SU-DHL-6 (cell line): ENCODE results near the gene TMEM62.
"Not testable (repeated sequence)": the region's sequence is repeated elsewhere in the genome, so short reads cannot be mapped to it uniquely, and the experiment has no call there.

Experiments used
- H2AFZ ChIP-seq: fragments of 200-600 bp; sonication (generic); 2 replicates; pipeline ENCODE4 v1.6.1; 2014; ENCODE audit warnings: low read depth, mild to moderate bottlenecking, moderate library complexity, mixed read lengths, antibody characterized with exemption, low read length; ENCODE audit not compliant: severe bottlenecking
- H3F3A ChIP-seq: fragments of 200-600 bp; shearing (Covaris generic); 2 replicates; pipeline ENCODE4 v1.6.0; 2016; ENCODE audit warnings: antibody characterized with exemption, mild to moderate bottlenecking; ENCODE audit not compliant: insufficient read depth
- H3K27ac ChIP-seq: fragments of 200-600 bp; sonication (generic); 2 replicates; pipeline ENCODE4 v1.5.1; 2016; ENCODE audit warnings: low read depth, mild to moderate bottlenecking, low read length, moderate library complexity, mixed read lengths
- H3K27me3 ChIP-seq: fragments of 200-600 bp; sonication (generic), shearing (Covaris generic); 2 replicates; pipeline ENCODE4 v1.6.0; 2014; ENCODE audit warnings: mild to moderate bottlenecking, low read length
- H3K36me3 ChIP-seq: fragments of 200-600 bp; sonication (generic); 2 replicates; pipeline ENCODE4 v1.6.1; 2014; ENCODE audit warnings: mild to moderate bottlenecking, low read length, mixed read lengths
- H3K4me2 ChIP-seq: fragments of 300-600, 200-600 bp; shearing (Covaris generic), sonication (generic); 2 replicates; pipeline ENCODE4 v1.6.0; 2014; ENCODE audit warnings: low read length, low read depth, mild to moderate bottlenecking; ENCODE audit not compliant: poor library complexity, severe bottlenecking
- H3K4me3 ChIP-seq: fragments of 200-600 bp; sonication (generic); 2 replicates; pipeline ENCODE4 v1.5.1; 2014; ENCODE audit warnings: antibody characterized with exemption, low read length, mild to moderate bottlenecking, mixed read lengths; ENCODE audit not compliant: insufficient read depth, poor library complexity, severe bottlenecking
- H3K79me2 ChIP-seq: fragments of 200-600 bp; sonication (generic); 2 replicates; pipeline ENCODE4 v1.6.1; 2014; ENCODE audit warnings: mild to moderate bottlenecking, low read length, moderate library complexity; ENCODE audit not compliant: insufficient read depth
- H3K9ac ChIP-seq: fragments of 200-600 bp; sonication (generic); 2 replicates; pipeline ENCODE4 v1.7.0; 2014; ENCODE audit warnings: mild to moderate bottlenecking, low read length
- H3K9me2 ChIP-seq: fragments of 200-600 bp; sonication (generic); replicated peaks from 2 replicates; pipeline ENCODE4 v1.6.1; 2014; ENCODE audit warnings: low read length; ENCODE audit not compliant: insufficient read depth
- H3K9me3 ChIP-seq: fragments of 200-600 bp; sonication (generic); 2 replicates; pipeline ENCODE4 v1.6.1; 2014; ENCODE audit warnings: low read length, mixed read lengths; ENCODE audit not compliant: insufficient read depth
- H4K20me1 ChIP-seq: fragments of 200-600 bp; sonication (generic); 2 replicates; pipeline ENCODE4 v1.6.1; 2014; ENCODE audit warnings: low read depth, mild to moderate bottlenecking, antibody characterized with exemption, low read length, moderate library complexity, mixed read lengths
- EZH2phosphoT487 ChIP-seq: fragments of 200-600 bp; sonication (generic), shearing (Covaris generic); conservative IDR thresholded peaks from 2 replicates; pipeline ENCODE4 v1.6.1; 2018; ENCODE audit warnings: mild to moderate bottlenecking, antibody characterized with exemption, low read length, moderate library complexity, mixed read lengths
- TF ChIP-seq, protein P1 (sequence below): fragments of 200-600 bp; sonication (generic); IDR thresholded peaks from one replicate; pipeline ENCODE4 v1.5.1; 2017; ENCODE audit warnings: antibody characterized with exemption, mild to moderate bottlenecking, low read length, moderate library complexity; ENCODE audit not compliant: insufficient read depth, poor library complexity, severe bottlenecking

The TMEM62 gene

DNA sequence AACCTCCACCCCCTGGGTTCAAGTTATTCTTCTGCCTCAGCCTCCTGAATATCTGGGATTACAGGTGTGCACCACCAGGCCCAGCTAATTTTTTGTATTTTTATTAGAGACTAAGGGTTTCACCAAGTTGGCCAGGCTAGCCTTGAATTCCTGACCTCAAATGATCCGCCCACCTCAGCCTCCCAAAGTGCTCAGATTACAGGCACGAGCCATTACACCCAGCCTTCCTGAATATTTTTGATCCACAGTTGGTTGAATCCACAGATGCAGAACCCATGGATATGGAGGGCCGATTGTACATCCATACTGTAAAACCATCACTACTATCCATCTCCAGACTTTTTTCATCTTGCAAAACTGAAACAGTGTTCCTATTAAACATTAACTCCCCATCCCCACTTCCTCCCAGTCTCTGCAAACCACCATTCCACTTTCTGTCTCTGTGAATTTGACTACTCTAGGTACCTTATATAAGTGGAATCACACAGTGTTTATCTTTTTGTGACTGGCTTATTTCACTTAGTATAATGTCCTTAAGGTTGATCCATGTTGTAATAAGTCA, 8.2 kb upstream of the TMEM62 start:
- H3K79me2 ChIP-seq = no peaks in the 10 kb centered on the region
- no peaks in the 10 kb centered on the region for H3K36me3 ChIP-seq
- H3K27ac ChIP-seq = no peak overlapping the region

DNA sequence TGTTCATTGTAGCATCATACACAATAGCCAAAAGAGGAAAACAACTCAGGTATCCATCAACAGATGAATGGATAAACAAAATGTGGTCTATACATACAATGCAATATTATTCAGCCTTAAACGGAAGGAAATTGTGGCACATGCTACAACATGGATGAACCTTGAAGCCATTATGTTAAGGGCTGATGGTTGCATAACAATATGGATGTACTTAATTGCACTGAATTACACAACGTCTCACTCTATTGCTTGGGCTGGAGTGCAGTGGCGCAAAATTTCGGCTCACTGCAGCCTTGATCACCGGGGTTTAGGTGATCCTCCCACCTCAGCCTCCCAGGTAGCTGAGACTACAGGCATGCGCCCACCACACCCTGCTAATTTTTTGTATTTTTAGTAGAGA, 7.0 kb upstream of the TMEM62 start:
- Histone ChIP-seq H3K27me3 (no peaks in the 10 kb centered on the region), H3K27ac (no peak overlapping the region), H3F3A (no peaks in the 10 kb centered on the region), H3K9ac (no peak overlapping the region), H3K9me3 (no peaks in the 10 kb centered on the region), H3K9me2 (no peaks in the 10 kb centered on the region), H2AFZ (no peak overlapping the region), H3K36me3 (no peaks in the 10 kb centered on the region), H3K4me3 (no peak overlapping the region), H4K20me1 (no peaks in the 10 kb centered on the region), H3K4me2 (no peak overlapping the region), H3K79me2 (no peaks in the 10 kb centered on the region)
- TF ChIP-seq, protein P1, sequence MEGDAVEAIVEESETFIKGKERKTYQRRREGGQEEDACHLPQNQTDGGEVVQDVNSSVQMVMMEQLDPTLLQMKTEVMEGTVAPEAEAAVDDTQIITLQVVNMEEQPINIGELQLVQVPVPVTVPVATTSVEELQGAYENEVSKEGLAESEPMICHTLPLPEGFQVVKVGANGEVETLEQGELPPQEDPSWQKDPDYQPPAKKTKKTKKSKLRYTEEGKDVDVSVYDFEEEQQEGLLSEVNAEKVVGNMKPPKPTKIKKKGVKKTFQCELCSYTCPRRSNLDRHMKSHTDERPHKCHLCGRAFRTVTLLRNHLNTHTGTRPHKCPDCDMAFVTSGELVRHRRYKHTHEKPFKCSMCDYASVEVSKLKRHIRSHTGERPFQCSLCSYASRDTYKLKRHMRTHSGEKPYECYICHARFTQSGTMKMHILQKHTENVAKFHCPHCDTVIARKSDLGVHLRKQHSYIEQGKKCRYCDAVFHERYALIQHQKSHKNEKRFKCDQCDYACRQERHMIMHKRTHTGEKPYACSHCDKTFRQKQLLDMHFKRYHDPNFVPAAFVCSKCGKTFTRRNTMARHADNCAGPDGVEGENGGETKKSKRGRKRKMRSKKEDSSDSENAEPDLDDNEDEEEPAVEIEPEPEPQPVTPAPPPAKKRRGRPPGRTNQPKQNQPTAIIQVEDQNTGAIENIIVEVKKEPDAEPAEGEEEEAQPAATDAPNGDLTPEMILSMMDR = no peak
- no peak for TF ChIP-seq EZH2phosphoT487

More for the DNA sequence above, 8.2 kb upstream of the TMEM62 start:
- H3K9me3 ChIP-seq = no peaks in the 10 kb centered on the region
- H3F3A ChIP-seq = no peaks in the 10 kb centered on the region
- no peak overlapping the region for H2AFZ ChIP-seq
- no peak overlapping the region for H3K4me3 ChIP-seq
- no peak overlapping the region for H3K9ac ChIP-seq
- no peak overlapping the region for H3K4me2 ChIP-seq
- no peaks in the 10 kb centered on the region for H3K9me2 ChIP-seq
- no peaks in the 10 kb centered on the region for H3K27me3 ChIP-seq
- TF ChIP-seq, protein P1 = no peak
- H4K20me1 ChIP-seq = no peaks in the 10 kb centered on the region

DNA sequence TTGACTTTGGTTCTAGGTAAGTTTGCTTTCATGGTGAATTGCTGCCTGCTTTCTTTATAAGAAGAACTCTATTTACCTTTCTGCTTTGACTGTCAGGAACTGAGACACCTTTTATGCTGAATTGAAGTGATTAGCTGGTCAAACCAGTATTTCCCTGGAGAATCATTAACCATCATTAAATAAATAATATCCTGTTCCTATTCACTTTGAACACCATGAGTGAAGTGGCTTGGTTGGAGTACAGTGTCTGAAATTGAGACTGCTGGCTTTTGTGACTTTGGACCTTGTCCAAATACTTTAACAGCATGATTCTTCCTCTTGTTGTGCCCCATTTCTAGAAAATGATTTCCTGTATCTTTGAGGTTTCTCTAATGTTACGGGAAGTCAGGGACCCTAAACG, 5.6 kb upstream of the TMEM62 start:
- Histone ChIP-seq H3K36me3 (no peaks in the 10 kb centered on the region), H4K20me1 (no peaks in the 10 kb centered on the region), H3K4me2 (no peak overlapping the region), H3K9me2 (no peaks in the 10 kb centered on the region), H3K79me2 (no peaks in the 10 kb centered on the region), H2AFZ (no peak overlapping the region), H3K4me3 (no peak overlapping the region), H3K9me3 (no peaks in the 10 kb centered on the region), H3K9ac (no peak overlapping the region), H3K27ac (no peak overlapping the region), H3K27me3 (no peaks in the 10 kb centered on the region), H3F3A (no peaks in the 10 kb centered on the region; the same call in 1 of the 2 replicates)
- TF ChIP-seq EZH2phosphoT487 = no peak
- TF ChIP-seq, protein P1 = no peak

DNA sequence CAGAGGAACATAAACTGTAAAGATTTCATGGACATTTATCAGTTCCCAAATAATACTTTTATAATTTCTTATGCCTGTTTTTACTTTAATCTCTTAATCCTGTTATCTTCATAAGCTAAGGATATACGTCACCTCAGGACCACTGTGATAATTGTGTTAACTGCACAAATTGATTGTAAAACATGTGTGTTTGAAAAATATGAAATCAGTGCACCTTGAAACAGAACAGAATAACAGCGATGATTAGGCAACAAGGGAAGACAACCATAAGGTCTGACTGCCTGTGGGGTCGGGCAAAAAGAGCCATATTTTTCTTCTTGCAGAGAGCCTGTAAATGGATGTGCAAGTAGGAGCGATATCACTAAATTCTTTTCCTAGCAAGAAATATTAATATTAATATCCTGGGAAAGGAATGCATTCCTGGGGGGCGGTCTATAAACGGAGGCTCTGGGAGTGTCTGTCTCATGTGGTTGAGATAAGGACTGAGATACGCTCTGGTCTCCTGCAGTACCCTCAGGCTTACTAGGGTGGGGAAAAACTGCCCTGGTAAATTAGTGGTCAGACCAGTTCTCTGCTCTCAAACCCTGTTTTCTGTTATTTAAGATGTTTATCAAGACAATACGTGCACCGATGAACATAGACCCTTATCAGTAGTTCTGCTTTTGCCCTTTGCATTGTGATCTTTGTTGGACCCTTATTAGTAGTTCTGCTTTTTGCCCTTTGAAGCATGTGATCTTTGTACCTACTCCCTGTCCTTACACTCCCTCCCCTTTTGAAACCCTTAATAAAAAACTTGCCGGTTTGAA, 5.0 kb upstream of the TMEM62 start:
- not testable (repeated sequence) for H3K9me3 ChIP-seq, H2AFZ ChIP-seq, H3F3A ChIP-seq, H3K79me2 ChIP-seq, H3K27ac ChIP-seq, H3K27me3 ChIP-seq, H3K4me2 ChIP-seq, H3K9ac ChIP-seq, H3K4me3 ChIP-seq, H3K9me2 ChIP-seq, H3K36me3 ChIP-seq, H4K20me1 ChIP-seq
